Breast epithelium (tissue), 4 donors: Measurements from ENCODE around the gene SNX24. TPM values are rescaled to one million over a fixed set of nuclear protein-coding genes. Genes with fewer than 3 reads are reported as not detected.

Experiments used
- DNase-seq, 2 donors: peaks; one replicate each; pipeline ENCODE4 v3.0.0-alpha.2; 2019; ENCODE audit warnings: low spot score in 2 of 2
- H3K27ac ChIP-seq, 2 donors: fragments of 200-600 bp; sonication (generic) in 1 of 2; one replicate each; pipeline ENCODE4 v1.5.1; 2016 to 2019; ENCODE audit warnings: mild to moderate bottlenecking in 1 of 2
- H3K27me3 ChIP-seq, 2 donors: fragments of 200-600 bp; sonication (generic) in 1 of 2; one replicate each; pipeline versions ENCODE4 v1.5.1 to v1.6.0; 2017 to 2019; ENCODE audit warnings: control low read depth in 1 of 2, mild to moderate bottlenecking in 1 of 2
- H3K36me3 ChIP-seq: fragments of 200-600 bp; one replicate; pipeline ENCODE4 v1.5.1; 2019
- H3K4me1 ChIP-seq, 2 donors: fragments of 200-600 bp; sonication (generic); one replicate each; pipeline ENCODE4 v1.5.1; 2016 to 2019; ENCODE audit warnings: control low read depth in 1 of 2
- H3K4me3 ChIP-seq, 3 donors: fragments of 200-600 bp; sonication (generic); 1 replicate in 2 of 3; 2 replicates in 1 of 3; pipeline ENCODE4 v1.5.1; 2016 to 2019; ENCODE audit warnings: mild to moderate bottlenecking in 3 of 3, moderate library complexity in 2 of 3
- H3K9me3 ChIP-seq, 2 donors: fragments of 200-600 bp; sonication (generic) in 1 of 2; one replicate each; pipeline ENCODE4 v1.5.1; 2016 to 2019; ENCODE audit warnings: control low read depth in 1 of 2
- POLR2A ChIP-seq: fragments of 450-650 bp; IDR thresholded peaks from one replicate; pipeline ENCODE4 v1.6.1; 2016; ENCODE audit warnings: antibody characterized with exemption, mild to moderate bottlenecking, moderate library complexity
- POLR2AphosphoS5 ChIP-seq, 3 donors: sonication (generic); formaldehyde crosslinking; IDR thresholded peaks; one replicate each; pipeline ENCODE4 v1.6.1; 2017; ENCODE audit warnings: antibody characterized with exemption in 3 of 3
- intact Hi-C: fragments of 100-400 bp; cut with DNase I; formaldehyde crosslinking; loops from one replicate; pipeline ENCODE4 v1.15.1; 2023; ENCODE audit warnings: low total_unique reads
- total RNA-seq, 3 donors: library from RNA; depleted of rRNA; stranded (reverse); fragments of >200 nt; gene quantifications; one replicate each; pipeline ENCODE4 v1.1.0, GENCODE V29; 2016
- TF ChIP-seq, protein P1 (sequence below), 3 donors: fragments of 450-650 bp; IDR thresholded peaks; one replicate each; pipeline ENCODE4 v1.5.1; 2016 to 2017; ENCODE audit warnings: antibody characterized with exemption in 3 of 3, mild to moderate bottlenecking in 3 of 3, moderate library complexity in 3 of 3

Gene SNX24, protein sequence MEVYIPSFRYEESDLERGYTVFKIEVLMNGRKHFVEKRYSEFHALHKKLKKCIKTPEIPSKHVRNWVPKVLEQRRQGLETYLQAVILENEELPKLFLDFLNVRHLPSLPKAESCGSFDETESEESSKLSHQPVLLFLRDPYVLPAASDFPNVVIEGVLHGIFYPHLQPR
- 10 to 100 TPM; 13.1 to 18.4 (median 15.4) TPM for total RNA-seq

DNA sequence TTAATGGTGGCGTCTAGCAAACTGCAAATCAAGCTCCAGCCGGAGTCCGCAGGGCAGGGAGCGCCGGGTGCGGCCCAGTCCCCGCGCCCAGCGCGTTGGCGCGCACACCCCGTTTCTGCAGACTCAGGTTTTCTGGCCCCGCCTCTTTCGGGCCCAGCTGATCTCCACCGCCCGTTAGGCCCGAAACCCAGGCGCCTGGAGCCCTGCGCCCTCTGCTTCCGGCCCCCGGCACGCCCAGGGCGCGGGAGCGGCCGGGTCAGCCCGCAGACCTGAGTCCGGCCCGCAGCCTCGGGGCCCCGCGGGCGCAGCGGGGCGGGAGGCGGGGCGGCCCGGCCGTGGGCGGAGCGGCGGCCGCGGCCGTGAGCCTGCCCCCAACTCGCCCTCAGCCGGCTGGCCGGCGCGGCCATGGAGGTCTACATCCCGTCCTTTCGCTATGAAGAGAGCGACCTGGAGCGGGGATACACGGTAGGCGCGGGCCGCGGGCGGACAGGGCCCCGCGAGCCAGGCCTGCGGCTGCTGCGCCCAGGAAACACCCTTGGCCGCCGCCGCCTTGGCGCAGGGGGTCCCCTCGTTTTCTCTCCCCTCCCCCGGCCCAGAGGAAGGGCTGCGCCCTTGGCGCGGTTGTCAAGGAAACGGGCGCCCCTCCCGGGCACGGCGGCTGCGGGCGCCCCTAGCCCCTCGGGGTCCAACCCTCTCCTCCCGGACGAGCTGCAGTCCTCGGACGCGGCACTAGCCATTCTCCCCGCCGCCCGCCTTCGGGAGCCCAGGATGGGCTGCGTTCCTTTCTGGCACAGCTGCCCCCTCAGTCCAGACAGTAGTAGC is at the start of gene SNX24:
Gene SNX24, plus strand, starts transcription at position 385 of the 822 bp plus-strand sequence. Its CDS starts 21 bp downstream, at position 406.
- H3K36me3 ChIP-seq, result no peaks in the 10 kb centered on the region
- TF ChIP-seq, protein P1, sequence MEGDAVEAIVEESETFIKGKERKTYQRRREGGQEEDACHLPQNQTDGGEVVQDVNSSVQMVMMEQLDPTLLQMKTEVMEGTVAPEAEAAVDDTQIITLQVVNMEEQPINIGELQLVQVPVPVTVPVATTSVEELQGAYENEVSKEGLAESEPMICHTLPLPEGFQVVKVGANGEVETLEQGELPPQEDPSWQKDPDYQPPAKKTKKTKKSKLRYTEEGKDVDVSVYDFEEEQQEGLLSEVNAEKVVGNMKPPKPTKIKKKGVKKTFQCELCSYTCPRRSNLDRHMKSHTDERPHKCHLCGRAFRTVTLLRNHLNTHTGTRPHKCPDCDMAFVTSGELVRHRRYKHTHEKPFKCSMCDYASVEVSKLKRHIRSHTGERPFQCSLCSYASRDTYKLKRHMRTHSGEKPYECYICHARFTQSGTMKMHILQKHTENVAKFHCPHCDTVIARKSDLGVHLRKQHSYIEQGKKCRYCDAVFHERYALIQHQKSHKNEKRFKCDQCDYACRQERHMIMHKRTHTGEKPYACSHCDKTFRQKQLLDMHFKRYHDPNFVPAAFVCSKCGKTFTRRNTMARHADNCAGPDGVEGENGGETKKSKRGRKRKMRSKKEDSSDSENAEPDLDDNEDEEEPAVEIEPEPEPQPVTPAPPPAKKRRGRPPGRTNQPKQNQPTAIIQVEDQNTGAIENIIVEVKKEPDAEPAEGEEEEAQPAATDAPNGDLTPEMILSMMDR (IDR thresholded peaks at IDR 0.05), result no peak
- TF ChIP-seq POLR2AphosphoS5 (IDR thresholded peaks at IDR 0.05), result peak in 1 of 3 donors; percentile 4
- H3K4me1 ChIP-seq, result no peaks in the 10 kb centered on the region
- H3K27ac ChIP-seq, result peak within 1 kb of the TSS; percentile 91 to 98
- no peaks in the 10 kb centered on the region for H3K27me3 ChIP-seq
- H3K9me3 ChIP-seq, result no peaks in the 10 kb centered on the region
- peak; percentile 56 to 72 for DNase-seq
- peak within 1 kb of the TSS; percentile 98 for H3K4me3 ChIP-seq
- intact Hi-C loops, result no loop called here

DNA sequence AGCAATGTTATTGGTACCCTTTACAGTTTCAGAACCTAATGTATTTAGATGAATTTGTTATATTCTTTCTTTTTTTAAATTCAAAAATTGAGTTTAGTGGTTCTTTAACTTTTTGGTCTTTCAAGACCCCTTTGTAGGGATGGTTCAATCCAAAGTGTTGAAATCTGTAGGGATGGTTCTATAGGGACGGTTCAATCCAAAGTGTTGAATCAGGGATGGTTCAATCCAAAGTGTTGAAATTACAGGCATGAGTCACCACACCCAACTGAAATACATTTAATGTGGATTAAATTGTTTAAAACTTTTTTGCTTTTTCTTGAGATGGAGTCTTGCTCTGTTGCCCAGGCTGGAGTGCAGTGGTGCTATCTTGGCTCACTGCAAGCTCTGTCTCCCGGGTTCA is 39.9 kb upstream of the SNX24 start:
- TF ChIP-seq, protein P1 (IDR thresholded peaks at IDR 0.05), result no peak
- TF ChIP-seq POLR2AphosphoS5 (IDR thresholded peaks at IDR 0.05) (no peak), POLR2A (no peak)
- H3K4me3 ChIP-seq, result no peak overlapping the region
- no peaks in the 10 kb centered on the region for H3K4me1 ChIP-seq
- intact Hi-C loops, result no loop called here
- no peak for DNase-seq
- no peaks in the 10 kb centered on the region for H3K27me3 ChIP-seq
- no peaks in the 10 kb centered on the region for H3K36me3 ChIP-seq
- no peak overlapping the region for H3K27ac ChIP-seq
- H3K9me3 ChIP-seq, result no peaks in the 10 kb centered on the region

DNA sequence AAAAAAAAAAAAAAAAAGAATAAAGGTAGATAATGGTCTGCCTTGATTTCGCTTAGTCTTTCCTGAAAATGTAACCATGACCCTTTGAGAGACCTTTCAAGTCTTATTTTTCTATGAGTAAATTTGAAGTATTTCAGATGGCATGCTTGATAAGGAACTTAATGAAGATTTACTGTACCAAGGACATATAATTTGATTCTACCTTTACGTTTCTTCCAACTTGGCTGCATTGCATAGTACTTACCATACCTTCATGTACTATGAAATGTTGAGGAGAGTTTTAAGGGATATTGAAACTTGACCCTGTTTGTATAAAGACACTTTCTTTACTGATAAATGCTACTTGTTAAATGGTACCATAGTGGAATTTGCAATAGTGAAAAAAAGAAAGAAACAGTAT is 35.0 kb upstream of the SNX24 start:
- Histone ChIP-seq H3K9me3 (no peaks in the 10 kb centered on the region), H3K27ac (no peak overlapping the region), H3K4me3 (no peak overlapping the region), H3K4me1 (no peaks in the 10 kb centered on the region), H3K36me3 (no peaks in the 10 kb centered on the region), H3K27me3 (no peaks in the 10 kb centered on the region)
- no peak for DNase-seq
- intact Hi-C loops, result no loop called here
- TF ChIP-seq POLR2A (no peak), POLR2AphosphoS5 (IDR thresholded peaks at IDR 0.05) (no peak)
- TF ChIP-seq, protein P1 (IDR thresholded peaks at IDR 0.05), result no peak

DNA sequence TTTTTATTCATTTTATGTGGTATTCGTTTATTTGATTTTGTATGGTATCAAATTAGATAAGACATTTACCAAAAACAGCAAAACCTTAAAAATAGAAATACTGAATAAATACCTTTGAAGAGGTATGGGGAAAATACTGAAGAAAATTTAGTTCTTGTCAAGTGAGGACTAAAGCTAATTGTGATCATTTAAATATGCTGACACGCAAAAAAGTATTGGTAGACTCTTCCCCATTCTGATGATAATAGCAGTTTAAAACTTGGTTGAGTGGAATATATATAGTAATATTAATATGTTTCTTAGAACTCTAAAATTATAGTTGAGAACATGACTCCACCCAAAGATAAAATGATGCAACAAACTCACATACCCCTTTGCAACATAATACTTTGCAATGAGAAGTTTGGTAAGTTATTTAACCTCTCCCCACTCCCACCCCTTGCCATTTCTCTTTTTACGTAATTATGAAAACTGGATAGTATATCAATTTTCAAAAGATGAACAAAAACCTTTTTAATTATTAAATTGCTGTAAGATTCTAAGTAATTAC is 30.1 kb upstream of the SNX24 start:
- intact Hi-C loops, result no loop called here

More for the DNA sequence above, 30.1 kb upstream of the SNX24 start:
- H3K9me3 ChIP-seq, result no peaks in the 10 kb centered on the region
- peaks cover 5% of the 10 kb centered on the region for H3K36me3 ChIP-seq
- H3K27me3 ChIP-seq, result no peaks in the 10 kb centered on the region
- no peak overlapping the region for H3K4me3 ChIP-seq
- DNase-seq, result no peak
- TF ChIP-seq, protein P1 (IDR thresholded peaks at IDR 0.05), result no peak
- TF ChIP-seq POLR2A (no peak), POLR2AphosphoS5 (IDR thresholded peaks at IDR 0.05) (no peak)
- no peaks in the 10 kb centered on the region for H3K4me1 ChIP-seq
- no peak overlapping the region for H3K27ac ChIP-seq
